ENCODE data around the gene PXK. TPM values are rescaled to one million over a fixed set of nuclear protein-coding genes. Genes with fewer than 3 reads are reported as not detected.

PXK gene
- total RNA-seq, 1 donor from 2014 or later = 32.0 TPM

GRCh38 chr3:58419780-58420507 is 87.3 kb downstream of the PXK start:
- peak; percentile 10 for TF ChIP-seq CTCF (IDR thresholded peaks at IDR 0.05)

DNA sequence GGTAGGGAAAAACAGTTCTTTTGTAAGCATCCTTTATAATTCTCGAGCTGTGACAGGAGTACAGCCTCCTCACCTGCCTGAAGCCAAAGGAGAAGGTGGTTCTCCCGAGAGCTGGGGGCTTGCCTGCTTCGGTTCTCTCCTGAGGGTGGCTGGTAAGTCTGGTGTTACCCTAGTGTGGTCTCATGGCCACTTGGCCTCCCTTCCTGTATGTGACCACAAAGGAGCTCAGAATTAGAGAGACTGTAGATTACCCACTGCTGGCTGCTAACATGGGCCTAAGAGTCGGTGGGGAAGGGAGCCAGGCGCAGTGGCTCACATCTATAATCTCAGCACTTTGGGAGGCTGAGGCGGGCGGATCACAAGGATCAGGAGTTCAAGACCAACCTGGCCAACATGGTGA is 88.3 kb downstream of the PXK start:
- TF ChIP-seq CTCF (IDR thresholded peaks at IDR 0.05) = no peak
- peaks cover 13% of the 10 kb centered on the region for H3K4me1 Mint-ChIP-seq (ENCODE audit: low read depth)
- peaks cover 18% of the 10 kb centered on the region for H3K36me3 Mint-ChIP-seq (ENCODE audit: low read depth)
- no peaks in the 10 kb centered on the region for H3K27me3 Mint-ChIP-seq (ENCODE audit: low read depth)
- H3K9me3 Mint-ChIP-seq (ENCODE audit: low read depth) = no peaks in the 10 kb centered on the region
- DNase-seq (ENCODE audit: low spot score) = no peak
- H3K27ac Mint-ChIP-seq (ENCODE audit: unreplicated experiment) = peak overlapping the region; percentile 22
- no peak overlapping the region for H3K4me3 Mint-ChIP-seq (ENCODE audit: unreplicated experiment)

More at GRCh38 chr3:58419780-58420507, 87.3 kb downstream of the PXK start:
- DNase-seq (ENCODE audit: low spot score) = no peak
- Mint-ChIP-seq H3K4me3 (ENCODE audit: unreplicated experiment) (no peak overlapping the region), H3K4me1 (ENCODE audit: low read depth) (peaks cover 13% of the 10 kb centered on the region), H3K36me3 (ENCODE audit: low read depth) (peaks cover 12% of the 10 kb centered on the region), H3K27ac (ENCODE audit: unreplicated experiment) (no peak overlapping the region), H3K9me3 (ENCODE audit: low read depth) (no peaks in the 10 kb centered on the region), H3K27me3 (ENCODE audit: low read depth) (no peaks in the 10 kb centered on the region)

- Mint-ChIP-seq H3K9me3 (ENCODE audit: low read depth) (no peaks in the 10 kb centered on the region), H3K4me3 (ENCODE audit: unreplicated experiment) (no peak overlapping the region), H3K36me3 (ENCODE audit: low read depth) (peaks cover 22% of the 10 kb centered on the region), H3K27me3 (ENCODE audit: low read depth) (no peaks in the 10 kb centered on the region), H3K27ac (ENCODE audit: unreplicated experiment) (peak overlapping the region; percentile 62), H3K4me1 (ENCODE audit: low read depth) (peaks cover 15% of the 10 kb centered on the region)
- TF ChIP-seq CTCF (IDR thresholded peaks at IDR 0.05) = peak; percentile 57
- no peak for DNase-seq (ENCODE audit: low spot score)
Observed at GRCh38 chr3:58422756-58423325, 90.1 kb downstream of the PXK start.

DNA sequence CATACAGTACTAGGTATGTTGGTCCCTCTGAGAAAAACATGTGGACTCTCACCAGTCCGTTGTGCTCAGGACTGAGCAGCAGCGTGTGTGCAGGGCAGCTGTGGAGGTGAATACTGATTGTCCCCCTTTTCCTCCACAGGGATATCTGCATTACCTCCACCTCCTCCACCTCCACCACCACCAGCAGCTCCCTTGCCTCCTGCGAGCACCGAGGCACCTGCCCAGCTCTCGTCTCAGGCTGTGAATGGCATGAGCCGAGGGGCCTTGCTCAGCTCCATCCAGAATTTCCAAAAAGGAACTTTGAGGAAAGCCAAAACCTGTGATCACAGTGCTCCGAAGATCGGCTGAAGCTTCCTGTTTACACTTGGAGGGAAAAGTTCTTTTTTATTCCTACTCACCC is 91.9 kb downstream of the PXK start:
- H3K36me3 Mint-ChIP-seq (ENCODE audit: low read depth) = peaks cover 37% of the 10 kb centered on the region
- no peak for TF ChIP-seq CTCF (IDR thresholded peaks at IDR 0.05)
- no peak overlapping the region for H3K4me3 Mint-ChIP-seq (ENCODE audit: unreplicated experiment)
- DNase-seq (ENCODE audit: low spot score) = no peak
- H3K27ac Mint-ChIP-seq (ENCODE audit: unreplicated experiment) = no peak overlapping the region
- H3K4me1 Mint-ChIP-seq (ENCODE audit: low read depth) = peaks cover 21% of the 10 kb centered on the region
- H3K9me3 Mint-ChIP-seq (ENCODE audit: low read depth) = no peaks in the 10 kb centered on the region
- H3K27me3 Mint-ChIP-seq (ENCODE audit: low read depth) = no peaks in the 10 kb centered on the region

DNA sequence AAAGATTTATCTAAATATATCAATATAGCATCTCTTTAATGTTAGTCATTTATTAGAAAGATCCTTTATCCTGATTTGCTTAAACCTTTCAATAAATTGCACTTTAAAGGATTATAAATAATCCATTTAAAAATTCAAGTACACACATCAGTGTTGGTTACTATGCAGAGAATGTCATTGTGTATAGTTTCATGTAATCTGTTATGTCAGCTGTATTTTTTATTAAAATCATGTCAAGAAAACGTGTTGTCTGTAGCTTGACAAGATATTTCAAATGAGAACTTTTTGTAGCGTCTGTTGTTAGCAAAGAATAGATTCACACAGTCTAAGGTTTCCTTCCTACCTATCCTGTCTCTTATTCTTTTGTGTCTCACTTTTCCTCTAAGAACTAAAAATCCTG is 93.1 kb downstream of the PXK start:
- no peak for DNase-seq (ENCODE audit: low spot score)
- Mint-ChIP-seq H3K27ac (ENCODE audit: unreplicated experiment) (no peak overlapping the region), H3K36me3 (ENCODE audit: low read depth) (peaks cover 42% of the 10 kb centered on the region), H3K9me3 (ENCODE audit: low read depth) (no peaks in the 10 kb centered on the region), H3K27me3 (ENCODE audit: low read depth) (no peaks in the 10 kb centered on the region), H3K4me1 (ENCODE audit: low read depth) (peaks cover 12% of the 10 kb centered on the region), H3K4me3 (ENCODE audit: unreplicated experiment) (no peak overlapping the region)
- TF ChIP-seq CTCF (IDR thresholded peaks at IDR 0.05) = no peak

All from chondrocyte (in vitro differentiated cells).